GM11168 (cell line): Measurements from ENCODE around the gene PGLYRP2.
"Not testable (repeated sequence)": the region's sequence is repeated elsewhere in the genome, so short reads cannot be mapped to it uniquely, and the experiment has no call there.

Source experiments
- in situ Hi-C: fragments of 300-500 bp; cut with MboI; formaldehyde crosslinking; loops from one replicate; pipeline ENCODE4 v1.12.0; 2022; ENCODE audit warnings: low sequenced_read_pairs; ENCODE audit not compliant: unreplicated experiment

The PGLYRP2 gene

GRCh38 chr19:15479391-15480345, at the start of gene PGLYRP2:
Gene PGLYRP2, minus strand, starts transcription at chr19:15479501. Its CDS starts 130 bp downstream, at chr19:15479371.
- in situ Hi-C loops = no loop called here

GRCh38 chr19:15527705-15528104, 48.4 kb upstream of the PGLYRP2 start:
- in situ Hi-C loops = no loop called here

- in situ Hi-C loops = no loop called here
Observed at GRCh38 chr19:15526408-15526807, 47.1 kb upstream of the PGLYRP2 start.

- in situ Hi-C loops = no loop called here
Observed at GRCh38 chr19:15525291-15525690, 46.0 kb upstream of the PGLYRP2 start.

- in situ Hi-C loops = no loop called here
Observed at GRCh38 chr19:15524781-15525180, 45.5 kb upstream of the PGLYRP2 start.

- in situ Hi-C loops = no loop called here
Observed at GRCh38 chr19:15519433-15519976, 40.2 kb upstream of the PGLYRP2 start.

GRCh38 chr19:15517778-15518177, 38.5 kb upstream of the PGLYRP2 start:
- in situ Hi-C loops = no loop called here

GRCh38 chr19:15516363-15516762, 37.1 kb upstream of the PGLYRP2 start:
- in situ Hi-C loops = no loop called here

- in situ Hi-C loops = not testable (repeated sequence)
Observed at GRCh38 chr19:15515227-15515625, 35.9 kb upstream of the PGLYRP2 start.

- in situ Hi-C loops = no loop called here
Observed at GRCh38 chr19:15511671-15512424, 32.5 kb upstream of the PGLYRP2 start.

- in situ Hi-C loops = no loop called here
Observed at GRCh38 chr19:15508035-15508710, 28.9 kb upstream of the PGLYRP2 start, which contains the start of gene CYP4F22. Gene CYP4F22, plus strand, starts transcription at chr19:15508525. Its CDS starts 16,812 bp downstream, at chr19:15525337.

- in situ Hi-C loops = no loop called here
Observed at GRCh38 chr19:15507068-15508034, 28.1 kb upstream of the PGLYRP2 start.

GRCh38 chr19:15506074-15506571, 26.8 kb upstream of the PGLYRP2 start:
- in situ Hi-C loops = no loop called here

GRCh38 chr19:15502264-15502663, 23.0 kb upstream of the PGLYRP2 start:
- in situ Hi-C loops = no loop called here

GRCh38 chr19:15501596-15501995, 22.3 kb upstream of the PGLYRP2 start:
- in situ Hi-C loops = no loop called here

- in situ Hi-C loops = no loop called here
Observed at GRCh38 chr19:15498910-15499309, 19.6 kb upstream of the PGLYRP2 start.

- in situ Hi-C loops = no loop called here
Observed at GRCh38 chr19:15498156-15498858, 19.0 kb upstream of the PGLYRP2 start.

- in situ Hi-C loops = no loop called here
Observed at GRCh38 chr19:15495151-15495550, 15.8 kb upstream of the PGLYRP2 start.
